Hindlimb muscle (tissue), 1 donor: Measurements from ENCODE around the gene MBNL2. TPM values are rescaled to one million over a fixed set of nuclear protein-coding genes. Genes with fewer than 3 reads are reported as not detected.

Experiments
- DNase-seq: peaks from one replicate; pipeline ENCODE4 v3.0.0-alpha.2; 2013
- polyA plus RNA-seq: library from polyadenylated mRNA; unstranded; fragments of 120-200 nt; gene quantifications from one replicate; pipeline ENCODE4 v1.2.1, GENCODE V29; 2013; ENCODE audit not compliant: insufficient read length

MBNL2 gene
- polyA plus RNA-seq, 1 donor, result 26.7 TPM

DNA sequence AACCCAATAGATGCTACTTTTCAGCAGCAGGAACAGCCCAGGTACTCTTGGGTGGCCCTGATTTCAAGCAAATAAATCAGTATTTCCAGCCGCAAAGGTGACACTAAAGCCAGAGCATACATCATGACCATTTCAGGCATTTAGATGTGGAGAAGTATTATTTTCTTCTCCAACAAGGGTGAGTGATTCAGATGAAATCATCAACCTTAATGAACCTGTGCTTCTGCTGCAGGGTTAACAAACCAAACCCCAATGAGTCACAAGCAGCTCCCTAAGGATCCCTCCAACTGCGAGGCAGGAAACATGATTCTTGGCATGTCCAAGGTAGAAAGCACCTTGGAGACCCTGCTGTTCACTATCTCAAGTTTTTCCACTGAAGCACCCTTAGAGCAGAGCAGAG lies 32.7 kb downstream of the MBNL2 start:
- DNase-seq, result no peak

DNA sequence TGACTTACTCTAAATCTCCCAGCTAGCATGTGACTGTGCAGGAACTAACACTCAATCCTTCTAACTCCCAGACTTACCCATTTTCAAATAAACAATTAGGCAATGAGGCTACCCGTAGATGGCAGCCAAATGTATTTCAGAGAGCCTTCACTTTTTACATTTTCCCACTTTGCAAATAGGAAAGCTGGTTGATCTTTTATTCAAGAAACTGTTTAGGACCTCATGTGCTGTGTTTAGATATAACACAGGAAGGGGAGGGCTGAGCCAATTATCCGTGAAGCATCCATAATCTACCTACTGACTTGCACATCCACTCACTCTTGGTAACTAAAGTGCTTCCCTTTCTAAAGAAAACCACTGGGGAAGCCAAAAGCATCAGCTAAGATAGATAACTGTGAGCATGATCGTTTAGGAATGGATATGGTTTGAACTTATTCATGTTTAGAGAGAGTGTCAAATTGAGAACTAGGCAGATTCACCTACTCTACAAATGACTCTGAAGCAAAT lies 33.4 kb downstream of the MBNL2 start:
- DNase-seq, result no peak

DNA sequence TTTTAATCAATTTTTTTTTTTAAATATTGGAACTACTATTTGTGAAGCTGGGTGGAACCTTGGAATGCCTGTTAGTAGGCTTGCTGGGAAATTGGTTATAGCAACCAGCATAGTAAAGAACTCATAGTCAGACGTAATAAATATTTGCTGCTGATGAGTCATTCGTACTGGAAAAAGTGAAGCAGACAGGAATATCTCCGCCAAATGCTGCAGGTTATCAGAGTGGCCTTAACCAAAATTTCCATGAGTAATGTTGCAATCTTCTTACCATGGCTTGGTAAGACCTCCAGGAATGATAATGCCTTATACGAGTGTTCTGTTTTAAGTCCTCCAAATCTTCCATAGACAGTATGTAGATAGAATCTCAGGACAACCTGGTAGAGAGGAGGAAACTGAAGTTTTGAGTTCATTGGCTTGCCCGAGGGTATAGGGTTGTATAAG lies 34.2 kb downstream of the MBNL2 start:
- no peak for DNase-seq

GRCh38 chr13:97257228-97257755 lies 35.2 kb downstream of the MBNL2 start:
- DNase-seq, result no peak

DNA sequence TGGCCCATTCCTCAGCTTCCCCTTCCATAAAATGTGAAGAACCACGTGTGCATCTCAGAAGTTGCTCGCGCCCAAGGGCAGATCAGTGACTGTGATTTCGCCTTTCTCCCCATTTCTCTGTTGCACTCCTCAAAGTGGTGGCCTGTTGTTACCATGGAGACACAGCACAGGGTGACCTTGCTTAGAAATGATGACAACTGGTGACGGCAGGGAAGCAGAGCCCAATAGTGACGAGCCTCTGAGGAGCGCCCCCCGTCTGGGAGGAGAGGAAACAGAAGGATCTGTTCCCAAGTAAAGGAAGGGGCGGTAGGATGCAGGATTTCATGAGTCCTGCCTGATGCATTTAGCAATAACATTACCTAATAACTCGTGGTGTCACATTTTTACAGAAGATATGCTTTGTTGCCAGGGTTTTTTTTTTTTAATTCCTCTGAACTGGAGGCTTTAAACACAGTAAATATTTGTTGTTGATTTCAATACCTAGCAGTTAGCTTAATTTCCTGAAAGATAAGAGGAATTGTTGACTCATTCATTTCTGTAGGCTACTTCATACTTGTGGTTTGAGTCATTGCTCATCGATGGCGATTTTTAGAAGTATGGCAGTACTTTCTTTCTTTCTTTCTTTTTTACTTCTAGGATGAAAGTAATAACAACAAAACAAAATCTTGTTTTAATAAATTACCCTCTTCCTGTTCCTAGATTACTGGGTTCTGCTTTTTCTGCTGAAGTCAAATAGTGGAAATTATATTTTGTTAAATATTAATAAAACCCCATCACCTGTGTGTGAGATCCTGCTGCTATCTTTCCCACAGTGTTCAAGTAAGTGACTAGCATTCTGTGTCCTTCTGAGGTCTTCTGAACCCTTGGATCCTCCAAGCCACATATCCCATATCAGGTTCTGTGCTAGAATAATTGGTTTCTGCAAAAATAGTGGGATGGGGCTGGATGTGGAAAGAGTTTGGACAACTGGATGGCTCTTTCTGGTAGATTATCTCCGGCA lies 36.0 kb downstream of the MBNL2 start:
- no peak for DNase-seq

- no peak for DNase-seq
Observed at GRCh38 chr13:97258801-97259200, 36.7 kb downstream of the MBNL2 start.

DNA sequence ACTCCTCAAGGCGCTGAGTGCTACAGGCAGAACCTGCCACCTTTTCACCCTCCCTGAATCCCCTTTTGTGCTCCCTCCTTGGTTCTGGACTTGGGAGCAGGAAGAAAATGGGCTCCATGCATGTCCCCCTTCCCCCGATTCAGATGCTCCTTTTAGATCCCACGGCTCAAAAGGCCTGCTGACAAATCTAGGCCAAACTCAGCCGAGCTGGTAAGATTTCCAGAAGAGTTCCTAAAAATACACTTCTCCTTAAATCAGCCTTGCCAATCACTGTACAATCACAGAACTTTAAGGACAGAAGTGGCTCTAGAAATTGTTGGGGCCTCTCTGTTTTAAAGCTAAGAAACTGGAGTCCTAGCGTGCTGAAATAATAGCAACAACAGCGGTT lies 37.3 kb downstream of the MBNL2 start:
- DNase-seq, result no peak

GRCh38 chr13:97259798-97260714 lies 37.9 kb downstream of the MBNL2 start:
- no peak for DNase-seq

DNA sequence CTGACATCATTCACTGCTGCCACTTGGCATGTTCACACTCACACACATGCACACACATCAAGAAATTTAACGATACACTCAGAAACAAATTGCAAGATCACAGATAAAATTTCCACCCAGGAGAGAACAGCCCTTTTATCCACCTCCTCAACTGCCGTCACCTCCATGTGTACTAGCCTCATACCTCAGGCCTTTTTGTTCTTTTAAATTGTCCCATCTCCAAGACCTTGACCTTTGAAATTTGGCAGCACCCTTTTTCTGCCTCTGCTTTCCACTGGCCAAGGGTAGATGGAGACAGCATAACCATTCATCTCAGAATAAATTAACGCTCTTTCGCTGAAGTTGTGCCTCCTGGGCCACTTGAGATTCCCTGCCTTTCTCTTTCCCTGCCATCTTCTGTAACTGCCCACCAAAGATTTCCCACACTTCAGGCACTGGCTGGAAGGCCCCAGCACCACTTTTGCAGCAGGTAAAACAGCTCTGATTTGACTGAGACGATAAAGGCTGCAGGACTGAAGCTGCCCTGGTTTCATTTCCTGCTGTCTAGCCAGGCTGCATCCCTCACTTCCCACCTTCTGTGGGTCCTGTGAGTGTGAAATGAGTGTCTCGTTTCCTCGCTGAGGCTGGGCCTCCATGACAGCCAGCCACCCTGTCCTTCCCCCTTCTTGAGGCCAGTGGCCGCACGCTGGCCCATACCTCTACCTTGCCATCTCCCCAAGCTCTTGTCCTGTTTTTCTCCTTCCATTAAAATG lies 39.3 kb downstream of the MBNL2 start:
- no peak for DNase-seq

- DNase-seq, result no peak
Observed at GRCh38 chr13:97262058-97262457, 39.9 kb downstream of the MBNL2 start.

GRCh38 chr13:97263160-97263559 lies 41.0 kb downstream of the MBNL2 start:
- DNase-seq, result no peak

DNA sequence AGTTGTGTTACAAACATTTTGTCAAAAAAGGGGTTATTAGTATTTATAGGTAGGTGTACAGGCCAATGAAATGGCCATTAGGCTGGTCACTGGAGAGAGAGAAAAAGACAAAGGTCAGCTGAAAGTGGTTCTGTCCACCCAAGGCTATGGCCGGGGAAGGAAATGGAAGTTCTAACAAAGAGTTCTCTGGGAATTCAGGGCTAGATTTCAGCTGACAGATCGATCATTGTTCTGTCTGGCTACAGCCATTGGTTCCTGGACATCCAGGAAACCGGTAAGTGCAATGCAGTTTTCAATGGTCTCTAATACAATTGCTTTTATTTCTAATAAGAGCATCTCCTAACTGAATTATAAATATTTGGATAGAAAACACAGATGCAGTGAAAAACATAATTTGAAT lies 42.5 kb downstream of the MBNL2 start:
- no peak for DNase-seq

GRCh38 chr13:97266332-97266731 lies 44.2 kb downstream of the MBNL2 start:
- no peak for DNase-seq

DNA sequence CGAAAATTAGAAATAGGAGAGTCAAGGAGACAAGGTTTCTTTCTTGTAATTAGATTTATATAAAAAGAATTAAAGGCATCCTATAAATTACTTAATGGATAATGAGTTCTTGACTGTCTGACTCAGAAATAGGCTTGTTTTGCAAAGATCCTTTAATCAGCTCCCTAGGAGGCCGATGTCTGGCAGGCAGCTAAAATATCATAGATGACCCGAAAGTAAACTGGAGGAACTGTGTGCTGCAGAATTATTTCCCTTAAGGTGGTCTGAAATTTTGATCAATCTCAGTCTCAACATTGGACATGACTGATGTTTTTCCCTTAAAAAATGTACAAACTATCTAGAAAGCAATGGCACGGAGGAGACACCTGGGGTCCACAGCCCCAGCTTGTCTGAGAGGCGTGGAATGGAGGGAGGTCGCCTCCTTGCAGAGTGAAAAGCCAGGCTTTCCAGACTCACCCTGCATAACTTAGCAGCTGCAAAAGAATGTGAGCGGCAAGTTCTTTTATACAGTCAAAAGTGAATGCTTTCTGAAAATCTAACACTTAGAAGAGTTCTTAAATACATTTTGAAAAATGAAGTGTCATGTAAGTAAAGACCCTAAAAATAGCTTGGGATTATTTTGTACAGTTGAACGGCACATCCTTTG lies 44.8 kb downstream of the MBNL2 start:
- DNase-seq, result no peak

- DNase-seq, result no peak
Observed at GRCh38 chr13:97267418-97268059, 45.4 kb downstream of the MBNL2 start.

DNA sequence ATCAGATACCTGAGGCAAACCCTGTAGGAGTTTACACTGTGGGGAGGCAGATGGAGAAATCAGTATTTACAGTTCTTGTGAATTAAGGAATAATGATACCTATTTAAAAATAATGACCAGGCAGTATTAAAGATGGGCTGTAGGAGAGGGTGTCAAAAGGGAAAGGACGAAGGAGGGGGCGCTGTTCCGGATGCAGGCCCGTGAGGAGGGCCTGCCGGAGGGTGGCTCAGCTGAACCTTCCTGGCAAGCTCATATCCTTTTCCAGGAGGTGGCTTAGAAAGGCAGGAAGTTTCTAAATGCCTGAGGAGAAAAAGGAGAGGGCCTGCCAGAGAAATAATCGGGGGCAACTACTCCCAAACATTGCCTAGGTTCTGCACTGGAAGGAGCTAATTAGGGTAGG lies 46.6 kb downstream of the MBNL2 start:
- no peak for DNase-seq

- DNase-seq, result no peak
Observed at GRCh38 chr13:97269603-97270002, 47.5 kb downstream of the MBNL2 start.

- DNase-seq, result no peak
Observed at GRCh38 chr13:97272526-97272925, 50.4 kb downstream of the MBNL2 start.

- no peak for DNase-seq
Observed at GRCh38 chr13:97273341-97273831, 51.3 kb downstream of the MBNL2 start.

DNA sequence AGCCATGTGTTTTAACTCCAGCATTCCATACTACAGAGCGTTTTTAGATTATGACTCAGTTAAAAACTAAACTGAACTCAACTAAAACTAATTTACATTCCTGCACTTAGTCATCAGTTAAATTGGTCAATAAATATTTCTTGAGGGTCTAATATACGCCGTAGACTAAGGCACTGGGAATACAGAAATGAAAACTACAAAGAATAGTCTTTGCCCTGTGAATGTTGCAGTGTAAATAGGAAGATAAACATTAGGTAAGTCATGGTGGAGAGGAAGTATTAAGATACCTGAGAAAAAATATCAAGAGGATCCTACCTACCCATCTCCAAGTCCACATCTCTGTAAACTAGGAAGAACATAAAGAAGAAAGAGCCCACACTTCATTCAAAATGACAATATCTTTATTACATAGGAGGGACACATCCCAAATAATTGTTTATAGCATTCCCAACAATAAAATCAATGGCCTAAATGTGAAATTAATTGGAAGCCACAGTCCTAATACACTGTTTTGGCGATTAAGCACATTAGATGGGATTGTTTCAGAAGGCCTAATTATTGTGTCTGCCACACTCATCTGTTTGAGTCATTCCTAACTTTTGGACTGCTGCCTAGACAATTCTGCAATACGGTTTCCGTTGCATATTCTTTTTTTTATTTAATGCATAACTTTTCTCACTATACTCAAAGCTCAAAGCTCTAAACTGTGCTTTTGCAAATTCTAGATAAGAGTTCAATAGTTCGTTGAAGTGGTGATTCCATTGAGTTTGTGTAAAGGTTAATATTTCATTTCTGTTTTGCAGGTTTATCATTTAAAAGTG lies 52.9 kb downstream of the MBNL2 start:
- DNase-seq, result peak; percentile 79
